ENCODE results near the gene TICRR.

TICRR gene

DNA sequence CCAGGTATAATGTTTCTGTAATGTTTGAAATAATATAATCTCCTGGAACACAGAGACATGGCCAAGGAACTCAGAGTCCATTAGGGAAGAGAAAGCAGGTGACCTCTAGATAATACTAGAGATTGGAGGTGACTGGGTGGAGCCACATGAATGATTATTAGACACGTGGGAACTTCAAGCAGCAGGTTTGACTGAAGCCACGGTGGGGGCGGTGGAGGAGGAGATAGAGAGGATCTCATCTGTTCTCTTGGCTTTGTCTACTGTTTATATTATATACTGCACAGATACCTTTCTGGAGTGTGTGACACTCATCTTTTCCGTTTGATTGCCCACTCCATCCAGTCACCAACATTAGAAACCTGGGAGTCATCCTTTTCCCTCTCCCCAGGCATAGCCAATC, 46.3 kb downstream of the TICRR start:
- no peak overlapping the region for H3K27ac ChIP-seq (replicated peaks)

DNA sequence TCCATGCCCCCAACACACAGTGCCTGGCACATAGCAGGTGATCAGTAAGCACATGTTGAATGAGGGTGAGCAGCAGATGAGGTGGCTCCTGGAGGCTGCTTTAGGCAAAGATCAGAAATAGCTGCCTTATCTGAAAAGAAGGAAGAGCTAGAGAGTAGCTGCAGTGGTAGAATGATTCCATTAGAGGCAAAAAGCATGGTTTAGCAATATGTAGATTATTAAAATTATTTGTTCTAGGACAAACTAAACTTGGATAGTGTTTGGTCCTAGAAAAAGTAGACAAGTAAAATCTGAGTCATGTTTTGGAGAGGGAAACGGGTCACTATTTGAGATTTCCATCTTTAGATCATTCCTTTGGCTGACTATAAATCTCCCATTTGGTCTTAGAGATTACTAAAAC, 47.9 kb downstream of the TICRR start:
- Histone ChIP-seq H3K27me3 (ENCODE audit: insufficient read depth, poor library complexity, severe bottlenecking) (no peaks in the 10 kb centered on the region), H3K27ac (replicated peaks) (no peak overlapping the region), H3K4me3 (replicated peaks; ENCODE audit: insufficient read depth, low read length) (no peak overlapping the region)
- DNase-seq (ENCODE audit: low read depth in 1 of 2, low spot score in 1 of 2): no peak
- TF ChIP-seq GABPA (IDR thresholded peaks at IDR 0.05; ENCODE audit: low read depth) (no peak), SPI1 (IDR thresholded peaks at IDR 0.05; ENCODE audit: borderline replicate concordance, low read depth) (no peak), POLR2AphosphoS5 (IDR thresholded peaks at IDR 0.05; ENCODE audit: low read depth) (no peak)
- TF ChIP-seq, protein P1, sequence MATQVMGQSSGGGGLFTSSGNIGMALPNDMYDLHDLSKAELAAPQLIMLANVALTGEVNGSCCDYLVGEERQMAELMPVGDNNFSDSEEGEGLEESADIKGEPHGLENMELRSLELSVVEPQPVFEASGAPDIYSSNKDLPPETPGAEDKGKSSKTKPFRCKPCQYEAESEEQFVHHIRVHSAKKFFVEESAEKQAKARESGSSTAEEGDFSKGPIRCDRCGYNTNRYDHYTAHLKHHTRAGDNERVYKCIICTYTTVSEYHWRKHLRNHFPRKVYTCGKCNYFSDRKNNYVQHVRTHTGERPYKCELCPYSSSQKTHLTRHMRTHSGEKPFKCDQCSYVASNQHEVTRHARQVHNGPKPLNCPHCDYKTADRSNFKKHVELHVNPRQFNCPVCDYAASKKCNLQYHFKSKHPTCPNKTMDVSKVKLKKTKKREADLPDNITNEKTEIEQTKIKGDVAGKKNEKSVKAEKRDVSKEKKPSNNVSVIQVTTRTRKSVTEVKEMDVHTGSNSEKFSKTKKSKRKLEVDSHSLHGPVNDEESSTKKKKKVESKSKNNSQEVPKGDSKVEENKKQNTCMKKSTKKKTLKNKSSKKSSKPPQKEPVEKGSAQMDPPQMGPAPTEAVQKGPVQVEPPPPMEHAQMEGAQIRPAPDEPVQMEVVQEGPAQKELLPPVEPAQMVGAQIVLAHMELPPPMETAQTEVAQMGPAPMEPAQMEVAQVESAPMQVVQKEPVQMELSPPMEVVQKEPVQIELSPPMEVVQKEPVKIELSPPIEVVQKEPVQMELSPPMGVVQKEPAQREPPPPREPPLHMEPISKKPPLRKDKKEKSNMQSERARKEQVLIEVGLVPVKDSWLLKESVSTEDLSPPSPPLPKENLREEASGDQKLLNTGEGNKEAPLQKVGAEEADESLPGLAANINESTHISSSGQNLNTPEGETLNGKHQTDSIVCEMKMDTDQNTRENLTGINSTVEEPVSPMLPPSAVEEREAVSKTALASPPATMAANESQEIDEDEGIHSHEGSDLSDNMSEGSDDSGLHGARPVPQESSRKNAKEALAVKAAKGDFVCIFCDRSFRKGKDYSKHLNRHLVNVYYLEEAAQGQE (IDR thresholded peaks at IDR 0.05; ENCODE audit: insufficient replicate concordance, low read depth): no peak
- TF ChIP-seq, protein P2, sequence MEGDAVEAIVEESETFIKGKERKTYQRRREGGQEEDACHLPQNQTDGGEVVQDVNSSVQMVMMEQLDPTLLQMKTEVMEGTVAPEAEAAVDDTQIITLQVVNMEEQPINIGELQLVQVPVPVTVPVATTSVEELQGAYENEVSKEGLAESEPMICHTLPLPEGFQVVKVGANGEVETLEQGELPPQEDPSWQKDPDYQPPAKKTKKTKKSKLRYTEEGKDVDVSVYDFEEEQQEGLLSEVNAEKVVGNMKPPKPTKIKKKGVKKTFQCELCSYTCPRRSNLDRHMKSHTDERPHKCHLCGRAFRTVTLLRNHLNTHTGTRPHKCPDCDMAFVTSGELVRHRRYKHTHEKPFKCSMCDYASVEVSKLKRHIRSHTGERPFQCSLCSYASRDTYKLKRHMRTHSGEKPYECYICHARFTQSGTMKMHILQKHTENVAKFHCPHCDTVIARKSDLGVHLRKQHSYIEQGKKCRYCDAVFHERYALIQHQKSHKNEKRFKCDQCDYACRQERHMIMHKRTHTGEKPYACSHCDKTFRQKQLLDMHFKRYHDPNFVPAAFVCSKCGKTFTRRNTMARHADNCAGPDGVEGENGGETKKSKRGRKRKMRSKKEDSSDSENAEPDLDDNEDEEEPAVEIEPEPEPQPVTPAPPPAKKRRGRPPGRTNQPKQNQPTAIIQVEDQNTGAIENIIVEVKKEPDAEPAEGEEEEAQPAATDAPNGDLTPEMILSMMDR (IDR thresholded peaks at IDR 0.05; ENCODE audit: insufficient read depth, low read length): no peak

More for the DNA sequence above, 46.3 kb downstream of the TICRR start:
- no peak for TF ChIP-seq POLR2AphosphoS5 (IDR thresholded peaks at IDR 0.05; ENCODE audit: low read depth)
- TF ChIP-seq GABPA (IDR thresholded peaks at IDR 0.05; ENCODE audit: low read depth): no peak
- TF ChIP-seq, protein P2 (IDR thresholded peaks at IDR 0.05; ENCODE audit: insufficient read depth, low read length): no peak
- TF ChIP-seq, protein P1 (IDR thresholded peaks at IDR 0.05; ENCODE audit: insufficient replicate concordance, low read depth): no peak
- no peak for TF ChIP-seq SPI1 (IDR thresholded peaks at IDR 0.05; ENCODE audit: borderline replicate concordance, low read depth)
- Histone ChIP-seq H3K4me3 (replicated peaks; ENCODE audit: insufficient read depth, low read length) (no peak overlapping the region), H3K27me3 (ENCODE audit: insufficient read depth, poor library complexity, severe bottlenecking) (no peaks in the 10 kb centered on the region)
- DNase-seq (ENCODE audit: low read depth in 1 of 2, low spot score in 1 of 2): no peak

DNA sequence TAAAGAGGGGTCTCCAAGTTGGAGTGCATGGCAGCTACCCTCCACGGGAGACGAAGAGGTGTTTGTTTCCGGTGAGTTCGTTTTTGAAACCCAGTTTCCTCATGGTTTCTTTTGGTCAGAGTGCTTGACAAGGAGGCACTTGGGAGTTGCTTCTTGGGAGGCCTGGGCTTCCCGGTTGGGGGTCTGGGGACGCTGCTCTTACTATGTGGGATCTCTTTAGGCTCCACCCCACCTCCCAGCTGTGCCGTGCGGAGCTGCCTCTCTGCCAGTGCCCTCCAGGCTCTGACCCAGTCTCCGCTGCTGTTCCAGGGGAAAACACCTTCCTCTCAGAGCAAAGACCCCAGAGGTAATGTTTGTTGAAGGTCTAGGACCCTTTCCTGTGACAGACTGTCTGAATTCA, 50.4 kb downstream of the TICRR start:
- TF ChIP-seq SPI1 (IDR thresholded peaks at IDR 0.05; ENCODE audit: borderline replicate concordance, low read depth) (no peak), GABPA (IDR thresholded peaks at IDR 0.05; ENCODE audit: low read depth) (no peak), POLR2AphosphoS5 (IDR thresholded peaks at IDR 0.05; ENCODE audit: low read depth) (no peak)
- TF ChIP-seq, protein P1 (IDR thresholded peaks at IDR 0.05; ENCODE audit: insufficient replicate concordance, low read depth): no peak
- TF ChIP-seq, protein P2 (IDR thresholded peaks at IDR 0.05; ENCODE audit: insufficient read depth, low read length): no peak
- no peak overlapping the region for H3K4me3 ChIP-seq (replicated peaks; ENCODE audit: insufficient read depth, low read length)
- DNase-seq (ENCODE audit: low read depth in 1 of 2, low spot score in 1 of 2): no peak
- H3K27me3 ChIP-seq (ENCODE audit: insufficient read depth, poor library complexity, severe bottlenecking): no peaks in the 10 kb centered on the region
- no peak overlapping the region for H3K27ac ChIP-seq (replicated peaks)
